ENCODE results near the gene CFAP47.

Gene CFAP47

GRCh38 chrX:36348509-36348908 lies 429.0 kb downstream of the CFAP47 start:
- no peaks in the 10 kb centered on the region for H3K36me3 ChIP-seq (ENCODE audit: control insufficient read depth, insufficient read depth, low read length)
- H2AK5ac ChIP-seq (ENCODE audit: low read length), result no peak overlapping the region
- no peaks in the 10 kb centered on the region for H3K79me2 ChIP-seq (ENCODE audit: control insufficient read depth, insufficient read depth, low read length)
- H3K79me1 ChIP-seq (ENCODE audit: low read length), result no peaks in the 10 kb centered on the region
- no peak overlapping the region for H3K4me2 ChIP-seq (ENCODE audit: low read length)
- H3K4me3 ChIP-seq (ENCODE audit: low read length), result no peak overlapping the region
- H3K23ac ChIP-seq (ENCODE audit: low read length), result no peak overlapping the region
- no peak overlapping the region for H4K5ac ChIP-seq (ENCODE audit: low read length)
- H3K4ac ChIP-seq (ENCODE audit: low read depth, low read length), result no peak overlapping the region
- H3K56ac ChIP-seq (ENCODE audit: low read length), result no peak overlapping the region
- H4K8ac ChIP-seq (ENCODE audit: low read depth, low read length), result no peak overlapping the region
- H2BK15ac ChIP-seq (replicated peaks; ENCODE audit: low read depth), result no peak overlapping the region
- H3K27ac ChIP-seq (ENCODE audit: low read depth, low read length), result no peak overlapping the region
- no peak overlapping the region for H3K18ac ChIP-seq (ENCODE audit: low read length)
- no CpG with 5 or more reads among the region's 1 CpG for WGBS (ENCODE audit: extremely low coverage, insufficient coverage, low lambda C conversion rate)
- H2BK120ac ChIP-seq (ENCODE audit: low read depth, low read length), result no peak overlapping the region
- no peak overlapping the region for H3K9ac ChIP-seq (ENCODE audit: low read length)
- H2BK5ac ChIP-seq (ENCODE audit: low read length), result no peak overlapping the region
- H3K4me1 ChIP-seq (ENCODE audit: control insufficient read depth, low read depth, low read length), result no peaks in the 10 kb centered on the region
- H3K27me3 ChIP-seq (ENCODE audit: insufficient read depth, low read length, poor library complexity), result no peaks in the 10 kb centered on the region
- DNase-seq, result no peak

GRCh38 chrX:36357855-36358254 lies 438.3 kb downstream of the CFAP47 start:
- Histone ChIP-seq H2BK120ac (ENCODE audit: low read depth, low read length) (no peak overlapping the region), H3K9ac (ENCODE audit: low read length) (no peak overlapping the region), H2BK5ac (ENCODE audit: low read length) (no peak overlapping the region), H3K18ac (ENCODE audit: low read length) (no peak overlapping the region), H3K4me1 (ENCODE audit: control insufficient read depth, low read depth, low read length) (no peaks in the 10 kb centered on the region), H4K8ac (ENCODE audit: low read depth, low read length) (no peak overlapping the region), H3K27me3 (ENCODE audit: insufficient read depth, low read length, poor library complexity) (no peaks in the 10 kb centered on the region), H3K36me3 (ENCODE audit: control insufficient read depth, insufficient read depth, low read length) (no peaks in the 10 kb centered on the region), H3K79me2 (ENCODE audit: control insufficient read depth, insufficient read depth, low read length) (no peaks in the 10 kb centered on the region), H3K56ac (ENCODE audit: low read length) (no peak overlapping the region), H3K4ac (ENCODE audit: low read depth, low read length) (no peak overlapping the region), H4K5ac (ENCODE audit: low read length) (no peak overlapping the region), H3K27ac (ENCODE audit: low read depth, low read length) (no peak overlapping the region), H2AK5ac (ENCODE audit: low read length) (no peak overlapping the region), H3K23ac (ENCODE audit: low read length) (no peak overlapping the region), H3K4me2 (ENCODE audit: low read length) (no peak overlapping the region), H3K79me1 (ENCODE audit: low read length) (no peaks in the 10 kb centered on the region), H2BK15ac (replicated peaks; ENCODE audit: low read depth) (no peak overlapping the region), H3K4me3 (ENCODE audit: low read length) (no peak overlapping the region)
- no peak for DNase-seq
- WGBS (ENCODE audit: extremely low coverage, insufficient coverage, low lambda C conversion rate), result no CpG with 5 or more reads among the region's 1 CpG

GRCh38 chrX:36364262-36364661 lies 444.7 kb downstream of the CFAP47 start:
- H3K18ac ChIP-seq (ENCODE audit: low read length), result no peak overlapping the region
- no peak overlapping the region for H3K4me2 ChIP-seq (ENCODE audit: low read length)
- H2AK5ac ChIP-seq (ENCODE audit: low read length), result no peak overlapping the region
- no peaks in the 10 kb centered on the region for H3K27me3 ChIP-seq (ENCODE audit: insufficient read depth, low read length, poor library complexity)
- no peaks in the 10 kb centered on the region for H3K79me1 ChIP-seq (ENCODE audit: low read length)
- H3K36me3 ChIP-seq (ENCODE audit: control insufficient read depth, insufficient read depth, low read length), result no peaks in the 10 kb centered on the region
- no peak overlapping the region for H3K27ac ChIP-seq (ENCODE audit: low read depth, low read length)
- WGBS (ENCODE audit: extremely low coverage, insufficient coverage, low lambda C conversion rate), result no CpG with 5 or more reads among the region's 1 CpG
- no peaks in the 10 kb centered on the region for H3K79me2 ChIP-seq (ENCODE audit: control insufficient read depth, insufficient read depth, low read length)
- DNase-seq, result no peak
- no peak overlapping the region for H2BK5ac ChIP-seq (ENCODE audit: low read length)
- no peak overlapping the region for H3K4me3 ChIP-seq (ENCODE audit: low read length)
- no peak overlapping the region for H2BK15ac ChIP-seq (replicated peaks; ENCODE audit: low read depth)
- H2BK120ac ChIP-seq (ENCODE audit: low read depth, low read length), result no peak overlapping the region
- H4K8ac ChIP-seq (ENCODE audit: low read depth, low read length), result no peak overlapping the region
- no peaks in the 10 kb centered on the region for H3K4me1 ChIP-seq (ENCODE audit: control insufficient read depth, low read depth, low read length)
- H3K4ac ChIP-seq (ENCODE audit: low read depth, low read length), result no peak overlapping the region
- no peak overlapping the region for H3K56ac ChIP-seq (ENCODE audit: low read length)
- no peak overlapping the region for H3K23ac ChIP-seq (ENCODE audit: low read length)
- no peak overlapping the region for H4K5ac ChIP-seq (ENCODE audit: low read length)
- H3K9ac ChIP-seq (ENCODE audit: low read length), result no peak overlapping the region

- no peak overlapping the region for H3K4me3 ChIP-seq (ENCODE audit: low read length)
- no peaks in the 10 kb centered on the region for H3K79me2 ChIP-seq (ENCODE audit: control insufficient read depth, insufficient read depth, low read length)
- H3K36me3 ChIP-seq (ENCODE audit: control insufficient read depth, insufficient read depth, low read length), result no peaks in the 10 kb centered on the region
- no CpG with 5 or more reads among the region's 4 CpGs for WGBS (ENCODE audit: extremely low coverage, insufficient coverage, low lambda C conversion rate)
- no peaks in the 10 kb centered on the region for H3K4me1 ChIP-seq (ENCODE audit: control insufficient read depth, low read depth, low read length)
- no peak overlapping the region for H3K4ac ChIP-seq (ENCODE audit: low read depth, low read length)
- no peak overlapping the region for H2BK120ac ChIP-seq (ENCODE audit: low read depth, low read length)
- no peak overlapping the region for H4K8ac ChIP-seq (ENCODE audit: low read depth, low read length)
- no peak overlapping the region for H3K4me2 ChIP-seq (ENCODE audit: low read length)
- H3K56ac ChIP-seq (ENCODE audit: low read length), result no peak overlapping the region
- no peak overlapping the region for H3K18ac ChIP-seq (ENCODE audit: low read length)
- DNase-seq, result no peak
- H2BK15ac ChIP-seq (replicated peaks; ENCODE audit: low read depth), result no peak overlapping the region
- no peak overlapping the region for H3K9ac ChIP-seq (ENCODE audit: low read length)
- no peak overlapping the region for H3K27ac ChIP-seq (ENCODE audit: low read depth, low read length)
- H3K79me1 ChIP-seq (ENCODE audit: low read length), result no peaks in the 10 kb centered on the region
- H4K5ac ChIP-seq (ENCODE audit: low read length), result no peak overlapping the region
- no peak overlapping the region for H2AK5ac ChIP-seq (ENCODE audit: low read length)
- no peak overlapping the region for H2BK5ac ChIP-seq (ENCODE audit: low read length)
- H3K23ac ChIP-seq (ENCODE audit: low read length), result no peak overlapping the region
- no peaks in the 10 kb centered on the region for H3K27me3 ChIP-seq (ENCODE audit: insufficient read depth, low read length, poor library complexity)
Observed at GRCh38 chrX:36383495-36383894, 464.0 kb downstream of the CFAP47 start.

- H2BK120ac ChIP-seq (ENCODE audit: low read depth, low read length), result no peak overlapping the region
- H3K36me3 ChIP-seq (ENCODE audit: control insufficient read depth, insufficient read depth, low read length), result no peaks in the 10 kb centered on the region
- H3K23ac ChIP-seq (ENCODE audit: low read length), result no peak overlapping the region
- H2BK5ac ChIP-seq (ENCODE audit: low read length), result no peak overlapping the region
- no peak overlapping the region for H3K27ac ChIP-seq (ENCODE audit: low read depth, low read length)
- no peak overlapping the region for H3K4me3 ChIP-seq (ENCODE audit: low read length)
- no peak overlapping the region for H4K5ac ChIP-seq (ENCODE audit: low read length)
- no peak overlapping the region for H2AK5ac ChIP-seq (ENCODE audit: low read length)
- H4K8ac ChIP-seq (ENCODE audit: low read depth, low read length), result no peak overlapping the region
- no peak overlapping the region for H3K56ac ChIP-seq (ENCODE audit: low read length)
- no peak overlapping the region for H2BK15ac ChIP-seq (replicated peaks; ENCODE audit: low read depth)
- H3K79me2 ChIP-seq (ENCODE audit: control insufficient read depth, insufficient read depth, low read length), result no peaks in the 10 kb centered on the region
- H3K27me3 ChIP-seq (ENCODE audit: insufficient read depth, low read length, poor library complexity), result no peaks in the 10 kb centered on the region
- no peak overlapping the region for H3K18ac ChIP-seq (ENCODE audit: low read length)
- H3K4me2 ChIP-seq (ENCODE audit: low read length), result no peak overlapping the region
- no peak overlapping the region for H3K9ac ChIP-seq (ENCODE audit: low read length)
- DNase-seq, result no peak
- no peak overlapping the region for H3K4ac ChIP-seq (ENCODE audit: low read depth, low read length)
- no CpG with 5 or more reads among the region's 4 CpGs for WGBS (ENCODE audit: extremely low coverage, insufficient coverage, low lambda C conversion rate)
- H3K79me1 ChIP-seq (ENCODE audit: low read length), result no peaks in the 10 kb centered on the region
- no peaks in the 10 kb centered on the region for H3K4me1 ChIP-seq (ENCODE audit: control insufficient read depth, low read depth, low read length)
Observed at GRCh38 chrX:36388901-36389300, 469.4 kb downstream of the CFAP47 start.

- Histone ChIP-seq H3K56ac (ENCODE audit: low read length) (no peak overlapping the region), H3K79me2 (ENCODE audit: control insufficient read depth, insufficient read depth, low read length) (no peaks in the 10 kb centered on the region), H3K4me3 (ENCODE audit: low read length) (no peak overlapping the region), H4K8ac (ENCODE audit: low read depth, low read length) (no peak overlapping the region), H3K4ac (ENCODE audit: low read depth, low read length) (no peak overlapping the region), H3K23ac (ENCODE audit: low read length) (no peak overlapping the region), H3K18ac (ENCODE audit: low read length) (no peak overlapping the region), H2BK15ac (replicated peaks; ENCODE audit: low read depth) (no peak overlapping the region), H2BK120ac (ENCODE audit: low read depth, low read length) (no peak overlapping the region), H3K27ac (ENCODE audit: low read depth, low read length) (no peak overlapping the region), H4K5ac (ENCODE audit: low read length) (no peak overlapping the region), H3K4me2 (ENCODE audit: low read length) (no peak overlapping the region), H3K9ac (ENCODE audit: low read length) (no peak overlapping the region), H3K79me1 (ENCODE audit: low read length) (no peaks in the 10 kb centered on the region), H2AK5ac (ENCODE audit: low read length) (no peak overlapping the region), H3K4me1 (ENCODE audit: control insufficient read depth, low read depth, low read length) (no peaks in the 10 kb centered on the region), H2BK5ac (ENCODE audit: low read length) (no peak overlapping the region), H3K36me3 (ENCODE audit: control insufficient read depth, insufficient read depth, low read length) (no peaks in the 10 kb centered on the region), H3K27me3 (ENCODE audit: insufficient read depth, low read length, poor library complexity) (no peaks in the 10 kb centered on the region)
- no CpG with 5 or more reads among the region's 3 CpGs for WGBS (ENCODE audit: extremely low coverage, insufficient coverage, low lambda C conversion rate)
- no peak for DNase-seq
Observed at GRCh38 chrX:36401774-36402173, 482.2 kb downstream of the CFAP47 start.
